GM12874 (cell line): Measurements from ENCODE around the gene CTIF.

ENCODE experiments used
- TF ChIP-seq, protein P1 (sequence below): IDR thresholded peaks from 2 replicates; pipeline ENCODE4 v1.5.1; 2011; ENCODE audit warnings: low read depth, mild to moderate bottlenecking, control low read depth, low read length, moderate library complexity; ENCODE audit not compliant: insufficient read depth

Gene CTIF

GRCh38 chr18:48766026-48766425 lies 227.2 kb downstream of the CTIF start:
- TF ChIP-seq, protein P1, sequence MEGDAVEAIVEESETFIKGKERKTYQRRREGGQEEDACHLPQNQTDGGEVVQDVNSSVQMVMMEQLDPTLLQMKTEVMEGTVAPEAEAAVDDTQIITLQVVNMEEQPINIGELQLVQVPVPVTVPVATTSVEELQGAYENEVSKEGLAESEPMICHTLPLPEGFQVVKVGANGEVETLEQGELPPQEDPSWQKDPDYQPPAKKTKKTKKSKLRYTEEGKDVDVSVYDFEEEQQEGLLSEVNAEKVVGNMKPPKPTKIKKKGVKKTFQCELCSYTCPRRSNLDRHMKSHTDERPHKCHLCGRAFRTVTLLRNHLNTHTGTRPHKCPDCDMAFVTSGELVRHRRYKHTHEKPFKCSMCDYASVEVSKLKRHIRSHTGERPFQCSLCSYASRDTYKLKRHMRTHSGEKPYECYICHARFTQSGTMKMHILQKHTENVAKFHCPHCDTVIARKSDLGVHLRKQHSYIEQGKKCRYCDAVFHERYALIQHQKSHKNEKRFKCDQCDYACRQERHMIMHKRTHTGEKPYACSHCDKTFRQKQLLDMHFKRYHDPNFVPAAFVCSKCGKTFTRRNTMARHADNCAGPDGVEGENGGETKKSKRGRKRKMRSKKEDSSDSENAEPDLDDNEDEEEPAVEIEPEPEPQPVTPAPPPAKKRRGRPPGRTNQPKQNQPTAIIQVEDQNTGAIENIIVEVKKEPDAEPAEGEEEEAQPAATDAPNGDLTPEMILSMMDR, result no peak

GRCh38 chr18:48766487-48766886 lies 227.7 kb downstream of the CTIF start:
- TF ChIP-seq, protein P1, result no peak

DNA sequence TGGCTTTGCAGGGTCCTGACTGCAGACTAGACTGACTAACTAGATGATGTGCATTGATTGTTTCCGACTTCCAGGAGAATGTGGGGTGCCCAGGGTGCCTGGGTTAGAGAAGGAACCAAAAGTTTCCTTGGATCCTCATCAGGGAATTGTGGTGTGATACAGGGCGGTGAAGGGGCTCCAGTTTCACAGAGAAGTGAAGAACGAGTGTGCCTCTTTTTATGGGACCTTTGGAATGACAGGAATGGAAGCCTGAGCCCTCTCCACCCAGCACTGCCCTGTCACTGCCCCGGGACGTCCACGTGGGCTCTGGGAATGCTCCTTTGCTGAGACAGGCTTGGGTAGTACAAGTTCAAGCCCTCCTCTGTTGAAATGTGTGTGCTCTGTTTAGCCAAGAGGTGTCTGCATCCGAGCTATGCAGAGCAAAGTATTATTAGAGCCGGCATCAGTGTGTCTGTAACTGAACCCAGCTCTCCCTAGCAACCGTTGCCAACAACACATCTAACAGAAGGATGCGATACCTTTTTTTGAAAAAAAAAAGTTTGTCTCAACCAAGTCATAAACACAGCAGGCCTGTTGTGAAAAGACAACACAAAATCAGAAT lies 228.4 kb downstream of the CTIF start:
- TF ChIP-seq, protein P1, result no peak

- TF ChIP-seq, protein P1, result no peak
Measured at GRCh38 chr18:48769006-48769636, 230.3 kb downstream of the CTIF start.

DNA sequence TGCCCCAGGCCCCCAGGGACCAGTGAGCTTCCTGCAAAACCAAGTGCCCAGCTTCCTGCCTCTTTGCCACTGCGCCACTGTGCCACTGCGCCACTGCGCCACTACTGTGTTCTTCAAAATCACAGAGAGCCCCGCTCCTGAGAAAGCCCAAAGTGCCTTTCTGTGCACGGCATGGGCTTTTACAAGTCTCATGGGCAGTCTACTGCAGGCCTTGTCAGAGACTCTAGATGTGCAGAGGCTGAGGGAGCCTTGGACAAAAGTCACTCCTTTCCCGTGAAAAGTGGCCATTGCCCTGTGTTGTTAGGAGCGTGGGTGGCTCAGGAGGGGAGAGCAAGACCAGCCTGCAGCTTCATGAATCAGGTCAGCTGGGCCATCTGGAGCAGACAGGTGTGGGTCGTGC lies 231.4 kb downstream of the CTIF start:
- TF ChIP-seq, protein P1, result no peak

DNA sequence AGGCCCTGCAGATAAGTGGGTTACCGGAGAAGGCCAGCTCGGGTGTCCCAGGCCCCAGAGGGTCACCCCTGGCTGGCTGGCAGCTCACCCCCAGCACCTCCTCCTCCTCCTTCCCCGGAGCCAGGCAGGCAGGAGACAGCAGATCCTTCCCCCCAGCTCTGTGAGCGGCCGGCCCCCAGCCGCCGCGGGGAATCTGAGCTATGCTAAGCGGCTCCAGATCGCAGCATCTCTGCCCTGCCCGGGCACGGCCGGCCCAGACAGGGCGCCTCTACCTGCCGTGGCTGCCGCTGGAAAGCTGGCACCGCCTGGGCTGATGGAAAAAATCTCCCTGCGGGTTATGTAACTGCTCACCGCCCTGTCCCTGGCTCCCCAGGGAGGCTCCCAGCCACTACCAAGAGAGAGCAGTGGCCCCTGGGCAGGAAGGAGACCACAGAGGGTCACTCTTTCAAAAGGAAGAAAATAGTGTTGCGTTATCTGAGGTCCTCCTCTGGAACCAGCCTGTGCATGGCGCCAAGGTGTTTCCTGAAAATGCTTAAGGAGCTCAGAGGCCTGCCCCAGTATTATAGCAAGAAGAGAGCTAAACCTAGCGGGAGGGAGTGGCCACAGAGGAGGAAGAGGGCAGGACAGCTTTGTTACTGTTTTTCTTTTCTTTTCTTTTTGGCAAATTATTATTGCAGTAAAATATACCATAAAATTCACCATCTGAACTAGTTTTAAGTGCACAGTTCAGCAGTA lies 233.0 kb downstream of the CTIF start:
- TF ChIP-seq, protein P1, result no peak

GRCh38 chr18:48772457-48772856 lies 233.6 kb downstream of the CTIF start:
- TF ChIP-seq, protein P1, result no peak
